Measurements from ENCODE around the gene SYNGR2. TPM values are rescaled to one million over a fixed set of nuclear protein-coding genes. Genes with fewer than 3 reads are reported as not detected.
A peak's percentile ranks its signal among the peaks of the same experiment; 100 is the strongest.

The SYNGR2 gene
- total and polyA plus RNA-seq, 2 experiments from 2014 or later = 46.9 to 61.6 TPM

- Histone ChIP-seq H3K4me2 (no peak overlapping the region), H3K9me2 (ENCODE audit: insufficient read depth) (no peaks in the 10 kb centered on the region), H3K36me3 (ENCODE audit: insufficient read depth) (0 out of 2 replicates have a peak, but pooled peaks cover 9% of the 10 kb centered on the region), H3K4me1 (ENCODE audit: insufficient read depth) (peaks cover 21% of the 10 kb centered on the region), H3F3A (replicated peaks; ENCODE audit: low read depth) (peaks cover 16% of the 10 kb centered on the region; the same call in 1 of the 2 replicates), H3K79me2 (replicated peaks; ENCODE audit: insufficient read depth) (no peaks in the 10 kb centered on the region), H2AFZ (no peak overlapping the region), H4K20me1 (replicated peaks; ENCODE audit: insufficient read depth) (peaks cover 13% of the 10 kb centered on the region), H3K27me3 (ENCODE audit: insufficient read depth) (no peaks in the 10 kb centered on the region), H3K27ac (ENCODE audit: low read depth) (no peak overlapping the region), H3K4me3 (no peak overlapping the region)
- H3K4me3 Mint-ChIP-seq = no peak overlapping the region
- ATAC-seq = no peak
- no peak overlapping the region for H3K27ac Mint-ChIP-seq
- no peak for DNase-seq (ENCODE audit: low spot score)
- peaks cover 66% of the 10 kb centered on the region for H3K36me3 Mint-ChIP-seq (ENCODE audit: low read depth)
- TF ChIP-seq CTCF (conservative IDR thresholded peaks at IDR 0.05; ENCODE audit: low read depth in 2 of 2) (peak in 1 of 2 experiments; percentile 13; a peak in 1 of 4 replicates), EZH2 (IDR thresholded peaks at IDR 0.05; ENCODE audit: low read depth, unreplicated experiment) (no peak)
- no peaks in the 10 kb centered on the region; the same call in 1 of the 3 replicates for H3K9me3 Mint-ChIP-seq
- H3K4me1 Mint-ChIP-seq = peaks cover 53% of the 10 kb centered on the region
- H3K27me3 Mint-ChIP-seq (ENCODE audit: insufficient read depth, low read depth, poor library complexity) = peaks cover 32% of the 10 kb centered on the region
Observed at GRCh38 chr17:78174346-78174869, 6.0 kb downstream of the SYNGR2 start.

- Histone ChIP-seq H3F3A (replicated peaks; ENCODE audit: low read depth) (peaks cover 12% of the 10 kb centered on the region; the same call in 1 of the 2 replicates), H4K20me1 (replicated peaks; ENCODE audit: insufficient read depth) (peaks cover 13% of the 10 kb centered on the region), H3K4me3 (no peak overlapping the region), H3K27ac (ENCODE audit: low read depth) (0 out of 2 replicates have a peak overlapping the region, but pooled peaks have one; percentile 59), H3K9me2 (ENCODE audit: insufficient read depth) (no peaks in the 10 kb centered on the region), H3K79me2 (replicated peaks; ENCODE audit: insufficient read depth) (no peaks in the 10 kb centered on the region), H3K27me3 (ENCODE audit: insufficient read depth) (no peaks in the 10 kb centered on the region), H3K4me2 (no peak overlapping the region), H2AFZ (no peak overlapping the region), H3K36me3 (ENCODE audit: insufficient read depth) (peaks cover 15% of the 10 kb centered on the region), H3K4me1 (ENCODE audit: insufficient read depth) (peaks cover 16% of the 10 kb centered on the region)
- TF ChIP-seq CTCF (conservative IDR thresholded peaks at IDR 0.05; ENCODE audit: low read depth in 2 of 2) = peak; percentile 62 to 76
- TF ChIP-seq EZH2 (IDR thresholded peaks at IDR 0.05; ENCODE audit: low read depth, unreplicated experiment) = no peak
- Mint-ChIP-seq H3K4me1 (peaks cover 50% of the 10 kb centered on the region), H3K36me3 (ENCODE audit: low read depth) (peaks cover 72% of the 10 kb centered on the region), H3K27ac (peak overlapping the region; percentile 37; the same call in 1 of the 2 replicates), H3K9me3 (no peaks in the 10 kb centered on the region; the same call in 1 of the 3 replicates), H3K27me3 (ENCODE audit: insufficient read depth, low read depth, poor library complexity) (peaks cover 31% of the 10 kb centered on the region), H3K4me3 (no peak overlapping the region)
- ATAC-seq (peak; percentile 42), DNase-seq (ENCODE audit: low spot score) (peak; percentile 83)
Observed at GRCh38 chr17:78174870-78175642, 6.7 kb downstream of the SYNGR2 start.
